ENCODE results near the gene INPP5A. TPM values are rescaled to one million over a fixed set of nuclear protein-coding genes. Genes with fewer than 3 reads are reported as not detected.

INPP5A gene
- total RNA-seq, 2 experiments from 2014 or later = 4.8 to 4.9 TPM

DNA sequence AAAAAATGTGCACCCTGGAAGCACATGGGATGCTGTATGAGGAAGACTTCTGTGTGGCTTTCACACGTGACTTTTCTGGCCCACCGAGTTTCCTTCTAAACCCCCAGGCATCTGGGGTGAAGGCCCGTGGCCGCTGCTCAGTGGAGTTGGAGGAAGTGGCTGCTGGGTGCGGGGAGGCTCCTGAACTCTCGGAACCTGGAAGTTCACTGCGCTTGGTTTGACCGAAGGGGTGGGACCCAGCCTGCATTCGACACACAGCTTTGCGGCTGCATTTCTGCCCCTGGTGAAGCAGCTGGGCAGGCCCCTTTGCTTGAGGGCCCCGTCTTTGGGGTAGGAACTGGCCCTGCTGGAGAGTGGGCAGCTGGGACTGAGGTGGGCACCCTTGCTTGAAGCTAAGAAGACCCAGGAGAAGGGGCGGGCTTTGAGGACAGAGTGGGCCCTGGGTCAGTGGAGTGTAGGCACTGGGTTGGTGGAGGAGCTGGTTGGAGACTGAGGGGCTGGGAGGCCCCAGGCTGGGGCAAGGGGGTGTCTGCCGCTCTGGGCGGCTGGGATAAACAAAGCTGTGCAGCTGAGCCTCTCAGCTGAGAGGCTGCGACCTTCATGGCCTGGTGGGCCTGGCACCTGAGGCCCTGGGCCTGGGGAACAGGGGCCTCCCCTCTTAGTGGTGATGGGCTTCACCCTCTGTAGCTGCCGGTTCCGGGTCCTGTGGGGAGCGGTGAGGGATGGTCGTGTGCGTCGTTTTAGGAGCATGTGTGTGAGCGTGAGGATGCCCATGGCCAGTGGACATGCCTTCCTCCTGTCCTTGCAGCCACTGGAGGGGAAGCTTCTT, 78.0 kb downstream of the INPP5A start:
- ChIA-PET POLR2A (interaction anchor here (0.5 to 0.6 kb wide), 2 partner anchors 84 to 379 kb away, joined by 3 to 9 read pairs; no protein-coding TSS in a partner anchor), CTCF (no interaction called here)

DNA sequence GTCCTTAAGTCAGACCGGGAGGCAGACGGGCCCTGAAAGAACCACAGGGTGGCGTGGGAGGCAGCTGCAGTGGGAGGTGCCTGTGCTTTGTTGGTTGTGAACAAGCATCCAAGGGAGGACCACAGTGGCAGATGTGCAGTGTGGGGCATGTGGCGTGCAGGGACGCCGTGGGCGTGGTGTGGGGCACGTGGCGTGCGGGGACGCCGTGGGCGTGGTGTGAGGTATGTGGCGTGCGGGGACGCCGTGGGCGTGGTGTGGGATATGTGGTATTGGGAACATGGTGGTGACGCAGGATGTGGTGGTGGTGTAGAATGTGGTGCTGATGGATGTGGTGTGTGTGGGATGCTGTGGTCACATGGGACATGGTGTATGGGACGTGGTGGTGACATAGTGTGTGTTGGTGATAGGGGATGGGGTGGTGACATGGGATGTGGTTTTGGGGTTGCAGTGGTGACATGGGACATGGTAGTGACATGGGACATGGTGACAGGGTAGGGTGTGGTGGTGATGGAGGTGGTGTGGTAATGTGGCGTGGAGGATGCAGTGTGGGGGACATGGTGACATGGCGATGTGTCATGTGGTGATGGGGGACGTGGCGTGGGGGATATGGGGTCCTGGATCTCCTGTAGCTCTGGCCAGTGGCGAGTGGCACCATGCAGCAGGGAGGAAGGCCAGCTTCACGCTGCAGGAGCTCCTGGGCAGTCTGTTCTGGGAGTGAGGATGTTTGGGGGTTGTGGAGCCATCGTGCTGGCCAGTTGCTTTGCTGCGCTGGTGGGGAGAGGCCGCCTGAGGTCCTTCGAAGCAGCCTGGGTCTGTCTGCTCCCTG, 78.8 kb downstream of the INPP5A start:
- ChIA-PET POLR2A (interaction anchor here (0.5 to 0.6 kb wide), 2 partner anchors 85 to 378 kb away, joined by 3 to 9 read pairs; no protein-coding TSS in a partner anchor), CTCF (no interaction called here)

DNA sequence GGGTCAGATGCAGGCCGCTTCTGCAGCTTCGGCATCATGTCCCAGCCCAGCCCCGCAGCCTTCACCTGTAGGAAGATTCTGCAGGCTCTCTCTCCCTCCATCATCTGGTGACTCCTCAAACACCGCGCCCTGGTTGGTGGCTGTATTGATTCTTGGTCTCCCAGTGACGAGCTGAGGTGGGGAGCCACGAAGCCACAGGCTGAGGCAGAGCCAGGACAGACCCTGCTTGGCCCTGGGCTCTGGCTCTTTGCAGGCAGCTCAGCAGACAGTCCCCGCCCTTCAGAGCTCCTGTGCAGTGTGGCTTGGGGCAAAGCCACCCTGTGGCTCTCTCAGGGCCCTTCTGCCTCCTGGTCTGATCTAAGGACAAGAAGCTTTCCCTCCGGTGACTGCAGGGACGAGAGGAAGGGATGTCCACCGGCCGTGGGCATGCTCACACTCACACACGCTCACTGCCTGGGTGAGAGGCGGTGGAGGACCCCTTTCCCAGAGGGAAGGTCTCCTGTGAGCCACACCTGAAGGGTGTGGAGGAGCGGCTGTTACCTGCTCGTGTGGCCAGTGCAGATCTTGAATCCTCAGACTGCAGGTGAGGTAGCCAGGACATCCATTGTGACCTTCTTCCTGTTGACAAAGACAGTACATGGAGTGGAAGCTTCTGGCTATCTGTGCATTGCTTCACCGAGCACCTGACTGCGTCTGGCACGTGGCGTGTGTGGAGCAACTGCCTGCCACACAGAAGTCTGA, 79.6 kb downstream of the INPP5A start:
- ChIA-PET POLR2A (no interaction called here), CTCF (no interaction called here)

DNA sequence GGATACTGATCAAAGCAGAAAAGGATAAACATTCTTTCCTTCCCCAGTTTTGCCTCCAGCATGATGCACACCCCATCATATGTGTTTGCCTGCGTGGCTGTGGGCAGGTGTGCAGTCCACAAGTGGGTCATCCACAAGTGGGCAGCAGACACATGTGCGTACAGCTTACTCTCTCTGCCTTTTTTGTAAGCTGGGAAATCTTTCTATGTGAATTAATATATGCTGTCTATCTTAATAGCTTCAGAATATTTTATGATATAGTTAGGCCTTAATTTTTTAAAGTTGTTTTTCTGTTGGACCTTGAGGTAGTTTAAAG, 80.1 kb downstream of the INPP5A start:
- ChIA-PET POLR2A (no interaction called here), CTCF (no interaction called here)

DNA sequence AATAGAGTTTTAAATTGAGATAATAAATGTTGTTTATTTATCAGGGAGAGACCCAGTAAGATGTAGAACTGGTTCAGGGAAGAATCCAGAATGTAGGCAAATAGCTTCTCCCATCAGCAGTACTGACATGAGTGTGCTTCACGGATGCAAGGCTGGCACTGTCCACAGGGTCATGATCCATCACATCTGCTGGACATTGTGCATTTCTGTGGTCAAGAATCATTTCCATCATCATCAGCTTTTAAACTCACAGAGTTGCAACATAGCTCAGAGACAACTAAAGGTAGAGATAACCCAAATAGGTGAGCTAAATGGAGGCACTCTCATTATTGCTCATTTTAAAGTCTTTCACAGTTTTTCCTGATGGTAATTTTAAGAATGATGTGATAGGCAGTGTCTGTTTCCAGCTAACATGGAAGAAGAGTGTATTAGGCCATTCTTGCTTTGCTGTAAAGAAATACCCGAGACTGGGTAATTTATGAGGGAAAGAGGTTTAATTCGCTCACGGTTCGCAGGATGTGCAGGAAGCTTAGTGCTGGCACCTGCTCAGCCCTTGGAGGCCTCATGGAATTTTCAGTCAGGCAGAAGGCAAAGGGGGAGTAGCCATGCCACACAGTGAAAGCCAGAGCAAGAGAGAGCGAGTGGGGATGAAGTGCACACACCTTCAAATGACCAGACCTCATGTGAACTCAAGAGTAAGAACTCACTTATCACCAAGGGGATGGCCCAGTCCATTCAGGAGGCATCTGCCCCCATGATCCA, 80.8 kb downstream of the INPP5A start:
- ChIA-PET POLR2A (no interaction called here), CTCF (no interaction called here)

GRCh38 chr10:132619927-132620326, 82.3 kb downstream of the INPP5A start:
- POLR2A ChIA-PET = no interaction called here
- CTCF ChIA-PET = no interaction called here

DNA sequence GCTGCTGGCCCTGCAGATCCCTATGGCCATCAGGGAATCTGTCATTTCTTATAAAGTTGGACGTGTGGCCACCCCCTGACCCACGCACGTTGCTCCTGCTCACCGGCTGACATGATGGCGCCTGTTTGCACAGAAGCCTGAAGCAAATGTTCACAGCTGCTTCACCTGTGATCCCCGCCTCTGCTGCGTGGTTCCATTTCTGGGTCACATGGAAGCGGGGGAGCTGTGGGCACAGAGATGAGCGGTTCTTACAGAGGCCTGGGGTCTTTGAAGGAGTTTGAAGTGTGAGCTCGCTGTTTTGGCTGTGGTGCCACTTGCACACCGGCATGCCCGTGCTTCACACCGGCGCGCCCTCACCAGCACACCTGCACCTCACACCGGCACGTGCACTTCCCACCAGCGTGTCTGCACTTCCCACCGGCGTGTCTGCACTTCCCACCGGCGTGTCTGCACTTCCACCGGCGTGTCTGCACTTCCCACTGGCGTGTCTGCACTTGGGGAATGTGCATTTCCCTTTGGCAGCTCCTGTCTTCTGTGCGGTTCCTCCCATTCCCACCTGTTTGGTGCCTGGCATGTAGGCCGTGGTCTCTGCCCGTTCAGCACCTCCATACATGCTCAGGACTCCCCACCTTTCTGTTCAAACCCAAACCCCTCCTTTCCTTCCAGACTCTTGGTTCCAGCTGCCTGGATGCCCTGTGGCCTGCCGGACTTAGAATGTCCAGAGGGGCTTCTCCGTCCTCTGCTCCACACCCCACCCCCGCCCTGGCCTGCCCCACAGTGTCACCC, 86.7 kb downstream of the INPP5A start:
- CTCF ChIA-PET = no interaction called here
- POLR2A ChIA-PET = no interaction called here

DNA sequence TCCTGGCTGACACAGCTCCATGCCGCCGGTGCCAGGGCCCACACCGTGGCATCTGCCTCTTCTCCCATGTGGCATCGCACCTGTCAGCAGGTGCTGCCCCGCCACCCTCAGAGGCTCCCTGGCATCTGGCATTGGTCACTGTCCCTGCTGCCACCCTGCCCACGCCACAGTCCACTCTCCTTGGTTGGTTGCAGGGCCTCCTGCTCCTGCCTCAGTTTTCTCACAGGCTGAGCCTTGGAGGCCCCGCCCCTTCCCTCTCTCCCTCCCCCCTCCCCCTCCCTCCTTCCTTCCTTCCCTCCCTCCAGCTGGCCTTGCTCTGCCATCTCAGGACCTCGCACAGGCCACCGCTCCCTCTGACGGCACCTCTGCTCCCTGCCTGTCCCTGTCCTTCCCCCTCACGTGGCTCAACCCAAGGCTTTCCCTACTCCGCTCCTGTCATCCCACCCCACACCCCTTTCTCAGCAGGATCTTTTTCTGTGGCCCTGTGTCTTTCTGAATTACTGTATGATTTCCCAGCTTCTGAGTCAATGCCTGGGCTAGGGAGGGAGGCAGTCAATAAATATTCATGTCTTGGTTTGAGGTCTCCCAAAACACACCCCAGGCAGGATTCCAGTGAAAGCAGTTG, 87.4 kb downstream of the INPP5A start:
- POLR2A ChIA-PET = no interaction called here
- CTCF ChIA-PET = no interaction called here

- CTCF ChIA-PET = no interaction called here
- POLR2A ChIA-PET = no interaction called here
These were observed 88.6 kb downstream of the INPP5A start for GRCh38 chr10:132626019-132626760.

GRCh38 chr10:132626761-132627665, 89.4 kb downstream of the INPP5A start:
- POLR2A ChIA-PET = no interaction called here
- CTCF ChIA-PET = interaction anchor here (1.4 kb wide), 1 partner anchor 167 kb away, joined by 4 read pairs; no protein-coding TSS in a partner anchor

- ChIA-PET CTCF (interaction anchor here (1.4 kb wide), 1 partner anchor 168 kb away, joined by 4 read pairs; no protein-coding TSS in a partner anchor), POLR2A (no interaction called here)
These were observed 90.3 kb downstream of the INPP5A start for GRCh38 chr10:132627666-132628531.

DNA sequence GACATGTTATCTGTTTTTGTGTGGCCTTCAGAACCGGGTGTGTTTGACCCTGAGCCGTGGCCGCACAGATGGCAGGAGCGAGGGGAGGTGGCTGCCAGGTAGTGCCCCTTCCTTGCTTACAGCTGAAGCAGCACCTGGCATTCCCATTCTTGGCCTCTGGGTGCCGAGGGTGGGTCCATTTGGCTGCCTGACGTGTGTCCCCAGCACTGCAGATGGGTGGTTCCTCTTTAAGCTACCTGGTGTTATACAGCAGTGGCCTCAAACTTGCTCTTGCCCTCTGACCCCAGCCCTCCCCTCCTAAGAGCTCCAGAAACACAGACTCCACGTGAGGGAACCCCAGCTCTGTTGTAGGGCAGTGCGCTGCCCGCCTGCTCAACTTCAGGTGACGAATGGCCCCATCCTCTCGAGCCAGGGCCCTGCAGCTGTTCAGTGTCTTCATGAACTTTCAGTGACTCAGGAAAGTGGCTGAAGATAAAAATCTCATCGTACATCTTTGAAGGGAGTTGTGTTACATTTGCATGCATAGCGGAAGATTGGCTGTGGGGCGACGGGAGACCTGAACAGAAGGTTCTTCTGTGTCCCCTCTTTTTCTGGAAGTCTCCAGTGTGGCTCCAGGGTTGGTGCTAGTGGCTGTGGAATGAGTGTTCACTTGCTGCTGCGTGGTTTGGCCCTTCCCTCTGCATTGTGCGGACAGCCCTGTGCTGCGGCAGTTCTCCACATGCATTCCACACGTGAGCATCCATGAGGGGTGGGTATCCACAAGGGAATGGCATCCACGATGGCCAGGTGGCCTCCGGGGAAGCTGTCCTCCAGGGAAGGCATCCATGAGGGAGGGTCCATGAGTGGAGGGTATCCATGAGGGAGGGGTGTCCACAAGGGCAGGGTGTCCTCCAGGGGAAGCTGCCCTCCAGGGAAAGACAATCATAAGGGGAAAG, 91.6 kb downstream of the INPP5A start:
- POLR2A ChIA-PET = no interaction called here
- CTCF ChIA-PET = no interaction called here

- POLR2A ChIA-PET = no interaction called here
- CTCF ChIA-PET = no interaction called here
These were observed 92.6 kb downstream of the INPP5A start for GRCh38 chr10:132630156-132630555.

GRCh38 chr10:132630666-132631337, 93.2 kb downstream of the INPP5A start:
- CTCF ChIA-PET = no interaction called here

More at GRCh38 chr10:132630666-132631337, 93.2 kb downstream of the INPP5A start:
- POLR2A ChIA-PET = no interaction called here

All from activated CD8-positive, alpha-beta memory T cell treated with anti-CD3 and anti-CD28 coated beads for 36 hours (primary cell).